GM20431 (cell line): ENCODE results near the gene TENM3.
"Not testable (repeated sequence)": the region's sequence is repeated elsewhere in the genome, so short reads cannot be mapped to it uniquely, and the experiment has no call there.

ENCODE experiments used
- in situ Hi-C: fragments of 300-500 bp; cut with MseI, MboI; formaldehyde crosslinking; loops from one replicate; pipeline ENCODE4 v1.15.0; 2020; ENCODE audit warnings: low sequenced_read_pairs; ENCODE audit not compliant: unreplicated experiment

The TENM3 gene

DNA sequence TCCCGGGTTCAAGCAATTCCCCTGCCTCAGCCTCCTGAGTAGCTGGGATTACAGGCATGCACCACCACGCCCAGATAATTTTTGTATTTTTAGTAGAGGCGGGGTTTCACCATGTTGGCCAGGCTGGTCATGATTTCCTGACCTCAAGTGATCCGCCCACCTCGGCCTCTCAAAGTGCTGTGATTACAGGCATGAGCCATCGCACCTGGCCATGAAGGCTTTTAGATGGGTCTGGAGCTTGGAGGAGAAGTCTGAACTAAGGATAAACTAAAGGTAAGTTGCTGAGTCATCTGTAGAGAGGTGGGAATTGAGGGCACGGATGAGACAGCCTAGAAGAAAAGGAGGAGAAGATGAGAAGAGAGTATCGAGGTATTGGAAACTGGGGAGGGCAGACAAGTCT is at the start of gene TENM3:
Gene TENM3, plus strand, starts transcription at position 199 of the 400 bp plus-strand sequence. CDS start 80,619 bp downstream, outside the sequence.
- in situ Hi-C loops = not testable (repeated sequence)

- in situ Hi-C loops = no loop called here
These were observed 48.9 kb upstream of the TENM3 start for GRCh38 chr4:182194091-182194824.

DNA sequence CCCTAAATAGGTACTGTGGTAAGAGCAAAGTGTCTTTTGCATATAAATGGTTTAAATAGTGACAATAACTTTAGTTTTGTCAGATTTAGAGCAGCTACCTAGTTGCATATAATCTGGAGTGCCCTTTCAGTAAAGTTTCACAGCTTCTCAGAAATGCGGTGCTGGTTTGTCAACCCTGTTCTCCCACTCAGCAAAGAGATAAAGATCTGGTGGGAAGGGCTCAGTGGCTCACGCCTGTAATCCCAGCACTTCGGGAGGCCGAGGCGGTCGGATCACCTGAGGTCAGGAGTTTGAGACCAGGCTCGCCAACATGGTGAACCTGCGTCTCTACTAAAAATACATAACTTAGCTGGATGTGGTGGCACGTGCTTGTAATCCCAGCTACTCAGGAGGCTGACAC is 45.6 kb upstream of the TENM3 start:
- in situ Hi-C loops = no loop called here

DNA sequence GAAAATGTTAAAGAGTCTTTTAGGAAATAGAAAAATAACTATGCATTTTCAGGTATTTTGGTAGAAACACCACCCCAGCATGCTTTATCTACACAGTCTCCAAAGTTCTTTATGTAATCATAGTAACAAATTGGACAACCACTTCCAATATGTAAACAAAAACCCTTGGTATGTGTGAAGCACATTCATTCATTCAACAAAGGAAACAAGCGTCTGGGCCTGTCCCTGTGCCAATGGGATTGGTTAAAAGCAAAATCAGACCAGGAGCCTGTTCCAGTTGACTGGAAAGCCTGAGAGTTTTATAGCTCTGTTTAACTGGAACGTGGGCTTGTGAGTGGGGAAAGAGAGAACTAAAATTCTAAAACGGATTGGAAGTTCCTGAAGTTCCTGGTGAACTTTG is 41.3 kb upstream of the TENM3 start:
- in situ Hi-C loops = no loop called here

DNA sequence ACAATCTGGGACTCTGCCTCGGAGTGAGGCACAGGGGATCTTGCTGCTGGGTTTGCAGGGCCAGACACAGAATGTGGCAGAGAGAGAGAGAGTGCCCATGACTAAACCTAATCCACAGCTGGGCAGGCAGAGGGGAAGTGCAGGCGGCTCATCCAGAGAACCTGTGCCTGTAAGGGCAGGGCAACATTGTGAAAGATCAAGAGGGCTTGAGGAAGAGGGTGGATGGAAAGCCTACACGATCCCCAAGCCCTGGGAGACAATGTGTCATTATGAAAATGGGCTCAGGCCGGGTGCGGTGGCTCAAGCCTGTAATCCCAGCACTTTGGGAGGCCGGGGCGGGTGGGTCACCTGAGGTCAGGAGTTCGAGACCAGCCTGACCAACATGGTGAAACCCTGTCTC is 40.6 kb upstream of the TENM3 start:
- in situ Hi-C loops = no loop called here

- in situ Hi-C loops = no loop called here
These were observed 39.3 kb upstream of the TENM3 start for GRCh38 chr4:182203872-182204411.

- in situ Hi-C loops = no loop called here
These were observed 37.9 kb upstream of the TENM3 start for GRCh38 chr4:182205306-182205705.

GRCh38 chr4:182206266-182206665 is 36.9 kb upstream of the TENM3 start:
- in situ Hi-C loops = no loop called here

- in situ Hi-C loops = no loop called here
These were observed 36.3 kb upstream of the TENM3 start for GRCh38 chr4:182206916-182207315.

DNA sequence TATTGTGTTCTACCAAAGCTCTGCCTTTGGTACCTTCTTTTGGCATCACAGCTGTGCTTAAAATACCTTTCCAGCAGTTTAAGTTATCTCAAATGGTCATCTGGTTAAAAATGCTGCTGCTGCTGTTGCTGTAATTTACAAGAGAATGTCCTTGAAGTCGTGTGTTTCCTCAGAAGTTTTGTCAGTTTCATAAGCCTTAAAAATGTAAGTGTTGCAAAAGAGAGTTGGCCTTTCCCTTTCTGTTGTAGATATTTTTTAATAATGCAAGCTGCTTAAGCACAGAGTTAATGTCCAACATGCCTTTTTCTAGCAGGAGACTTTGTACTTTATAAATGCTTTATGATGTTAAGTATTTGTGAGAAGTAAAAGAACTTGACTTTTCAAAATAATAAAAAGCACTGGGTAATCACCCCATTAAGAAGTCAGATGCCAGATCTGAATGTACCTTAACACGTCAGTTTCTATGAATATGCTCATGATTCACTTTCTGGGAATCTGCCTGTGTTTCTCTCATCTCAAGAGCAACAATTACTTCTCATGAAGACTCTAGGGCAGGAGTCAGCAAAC is 35.3 kb upstream of the TENM3 start:
- in situ Hi-C loops = no loop called here

- in situ Hi-C loops = no loop called here
These were observed 34.6 kb upstream of the TENM3 start for GRCh38 chr4:182208526-182209050.

GRCh38 chr4:182212211-182212761 is 30.9 kb upstream of the TENM3 start:
- in situ Hi-C loops = no loop called here

GRCh38 chr4:182213004-182213403 is 30.2 kb upstream of the TENM3 start:
- in situ Hi-C loops = no loop called here

DNA sequence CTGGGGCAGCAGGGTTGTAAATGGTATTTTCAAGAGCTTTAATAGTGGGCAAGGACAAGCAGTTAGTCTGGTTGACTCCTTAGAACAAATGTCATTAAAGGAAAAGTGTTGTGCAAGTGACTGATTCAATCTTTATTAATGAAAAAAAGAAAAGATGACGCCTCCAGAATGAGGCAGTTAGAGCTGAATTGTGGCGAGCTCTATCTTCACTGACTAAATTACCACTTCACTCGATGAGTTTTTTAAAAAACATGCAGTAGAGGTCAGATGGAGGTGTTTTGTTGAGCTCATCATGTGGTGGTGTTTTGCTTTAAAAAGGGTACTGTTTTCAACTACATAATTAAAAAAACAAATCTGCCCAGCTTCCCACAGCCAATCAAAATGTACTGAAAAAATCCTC is 28.1 kb upstream of the TENM3 start:
- in situ Hi-C loops = no loop called here

DNA sequence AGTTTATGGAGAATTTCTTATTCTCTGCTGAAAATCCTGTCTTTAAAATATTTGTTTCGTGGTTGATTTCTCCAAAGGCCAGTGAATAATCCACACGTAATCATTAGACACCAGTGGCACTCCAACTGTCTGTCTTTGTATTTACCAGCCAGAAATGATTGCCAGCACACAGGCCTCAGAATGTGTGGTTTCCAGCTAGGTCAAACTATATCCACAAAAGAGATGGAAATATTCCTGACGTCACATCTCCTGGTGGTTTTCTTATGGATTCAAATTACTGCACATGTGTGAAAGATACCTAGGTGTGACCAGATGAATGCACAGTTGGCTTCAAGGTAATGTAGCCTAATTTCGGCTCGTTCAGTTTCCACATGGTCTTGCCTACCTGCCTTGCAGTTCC is 27.2 kb upstream of the TENM3 start:
- in situ Hi-C loops = no loop called here

DNA sequence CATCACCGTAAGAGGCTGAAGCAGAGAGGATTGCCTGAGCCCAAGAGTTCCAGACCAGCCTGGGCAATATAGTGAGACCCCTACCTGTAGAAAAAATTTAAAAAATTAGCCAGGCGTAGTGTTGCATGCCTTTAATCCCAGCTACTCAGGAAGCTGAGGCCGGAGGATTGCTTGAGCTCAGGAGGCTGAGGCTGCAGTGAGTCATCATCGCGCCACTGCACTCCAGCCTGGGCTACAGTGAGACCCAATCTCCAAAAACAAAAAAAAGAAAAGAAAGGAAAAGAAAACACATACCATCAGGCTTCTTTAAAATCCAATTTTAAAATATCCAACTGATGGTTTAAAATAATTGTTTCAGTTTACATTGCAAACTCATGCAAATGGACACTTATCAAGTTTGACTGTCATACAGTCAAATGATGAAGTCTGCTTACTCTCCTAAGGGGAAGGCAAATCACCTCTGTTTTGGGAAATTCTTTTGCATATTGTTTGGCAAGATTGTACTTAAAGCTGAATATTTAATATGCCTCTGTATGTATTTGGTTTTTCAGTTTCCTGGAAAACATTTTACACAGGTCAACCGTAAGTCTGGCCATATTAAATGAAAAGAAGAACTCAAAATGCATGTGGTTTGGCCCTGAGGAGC is 23.7 kb upstream of the TENM3 start:
- in situ Hi-C loops = no loop called here

GRCh38 chr4:182221987-182222386 is 21.2 kb upstream of the TENM3 start:
- in situ Hi-C loops = no loop called here

GRCh38 chr4:182222766-182223165 is 20.4 kb upstream of the TENM3 start:
- in situ Hi-C loops = no loop called here

- in situ Hi-C loops = no loop called here
These were observed 19.5 kb upstream of the TENM3 start for GRCh38 chr4:182223708-182224107.

GRCh38 chr4:182224192-182224850 is 18.9 kb upstream of the TENM3 start:
- in situ Hi-C loops = no loop called here
